Body of pancreas (tissue), 4 donors: ENCODE data around the gene ABCB10. TPM values are rescaled to one million over a fixed set of nuclear protein-coding genes. Genes with fewer than 3 reads are reported as not detected.

Experiments used
- ATAC-seq: fragments of 150-250 bp; one replicate; pipeline ENCODE4 v1.9.1; 2016
- DNase-seq, 4 donors: peaks; one replicate each; pipeline ENCODE4 v3.0.0-alpha.2; 2019
- H3K27ac ChIP-seq, 4 donors: fragments of 200-600 bp; sonication (generic); 1 replicate in 3 of 4; 2 replicates in 1 of 4; pipeline versions ENCODE4 v1.5.1 to v1.6.1; 2016 to 2019; ENCODE audit warnings: mild to moderate bottlenecking in 1 of 4, mixed read lengths in 1 of 4, moderate library complexity in 1 of 4
- H3K27me3 ChIP-seq, 2 donors: fragments of 200-600 bp; sonication (generic); one replicate each; pipeline ENCODE4 v1.6.0; 2016; ENCODE audit warnings: mild to moderate bottlenecking in 1 of 2
- H3K36me3 ChIP-seq, 2 donors: fragments of 200-600 bp; sonication (generic); replicated peaks in 1 of 2; 2 replicates each; pipeline ENCODE4 v1.5.1; 2016; ENCODE audit warnings: low read depth in 2 of 2; ENCODE audit not compliant: insufficient read depth in 1 of 2
- H3K4me1 ChIP-seq: fragments of 200-600 bp; sonication (generic); one replicate; pipeline ENCODE4 v1.6.0; 2016
- H3K4me3 ChIP-seq, 2 donors: fragments of 200-600 bp; sonication (generic); 1 replicate in 1 of 2; 2 replicates in 1 of 2; pipeline ENCODE4 v1.5.1; 2016 to 2019
- H3K9me3 ChIP-seq, 3 donors: fragments of 200-600 bp; sonication (generic); 1 replicate in 2 of 3; 2 replicates in 1 of 3; pipeline ENCODE4 v1.5.1; 2016
- POLR2A ChIP-seq, 3 donors: fragments of 450-650 bp; IDR thresholded peaks; one replicate each; pipeline ENCODE4 v1.6.1; 2016; ENCODE audit warnings: antibody characterized with exemption in 3 of 3, mild to moderate bottlenecking in 2 of 3
- WGBS, 2 donors: methylation state at CpG; one replicate each; pipeline ENCODE4 v1.1.5; 2017; 5-methylcytosine and 5-hydroxymethylcytosine counted together
- intact Hi-C: fragments of 100-400 bp; cut with DNase I; formaldehyde crosslinking; loops from one replicate; pipeline ENCODE4 v1.15.1; 2023
- total RNA-seq, 2 donors: library from RNA; depleted of rRNA; stranded (reverse); fragments of >200 nt; gene quantifications; one replicate each; pipeline ENCODE4 v1.1.0, GENCODE V29; 2016
- TF ChIP-seq, protein P1 (sequence below), 7 experiments: fragments of 450-650 bp in 4 of 7; fragments of 200-600 bp in 3 of 7; sonication (generic) in 3 of 7; IDR thresholded peaks; one replicate each; pipeline ENCODE4 v1.5.1; 2016 to 2019; ENCODE audit warnings: antibody characterized with exemption in 7 of 7

Gene ABCB10
- total RNA-seq, 2 donors from 2014 or later = 7.8 to 15.2 TPM

DNA sequence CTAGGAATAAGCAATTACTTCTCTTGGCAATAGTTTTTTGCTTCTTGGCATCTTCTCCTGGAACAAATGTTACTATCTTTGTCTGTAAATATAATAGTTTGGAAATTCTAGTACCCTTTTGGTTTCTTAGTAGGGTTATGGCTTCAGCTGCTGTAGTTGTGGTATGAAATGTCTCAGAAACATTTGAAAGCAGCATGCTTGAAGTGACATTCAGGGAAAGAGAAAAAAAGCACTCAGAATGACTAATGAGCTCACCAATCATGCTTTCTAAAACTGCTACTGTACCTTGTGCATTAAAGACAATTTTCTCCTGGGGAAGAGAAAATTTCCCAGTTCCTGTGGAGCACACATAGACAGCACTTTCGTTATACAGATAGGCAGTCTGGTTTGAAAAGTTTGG lies 71.3 kb downstream of the ABCB10 start:
- 85 to 91% methylated on average over 1 of the region's 1 CpG for WGBS, 2 donors
- Histone ChIP-seq H3K36me3 (peaks cover 4 to 43% of the 10 kb centered on the region in 2 donors), H3K27ac (no peak overlapping the region), H3K9me3 (no peaks in the 10 kb centered on the region), H3K27me3 (no peaks in the 10 kb centered on the region), H3K4me3 (no peak overlapping the region), H3K4me1 (no peaks in the 10 kb centered on the region)
- ATAC-seq = no peak
- TF ChIP-seq POLR2A (IDR thresholded peaks at IDR 0.05) = no peak
- TF ChIP-seq, protein P1, sequence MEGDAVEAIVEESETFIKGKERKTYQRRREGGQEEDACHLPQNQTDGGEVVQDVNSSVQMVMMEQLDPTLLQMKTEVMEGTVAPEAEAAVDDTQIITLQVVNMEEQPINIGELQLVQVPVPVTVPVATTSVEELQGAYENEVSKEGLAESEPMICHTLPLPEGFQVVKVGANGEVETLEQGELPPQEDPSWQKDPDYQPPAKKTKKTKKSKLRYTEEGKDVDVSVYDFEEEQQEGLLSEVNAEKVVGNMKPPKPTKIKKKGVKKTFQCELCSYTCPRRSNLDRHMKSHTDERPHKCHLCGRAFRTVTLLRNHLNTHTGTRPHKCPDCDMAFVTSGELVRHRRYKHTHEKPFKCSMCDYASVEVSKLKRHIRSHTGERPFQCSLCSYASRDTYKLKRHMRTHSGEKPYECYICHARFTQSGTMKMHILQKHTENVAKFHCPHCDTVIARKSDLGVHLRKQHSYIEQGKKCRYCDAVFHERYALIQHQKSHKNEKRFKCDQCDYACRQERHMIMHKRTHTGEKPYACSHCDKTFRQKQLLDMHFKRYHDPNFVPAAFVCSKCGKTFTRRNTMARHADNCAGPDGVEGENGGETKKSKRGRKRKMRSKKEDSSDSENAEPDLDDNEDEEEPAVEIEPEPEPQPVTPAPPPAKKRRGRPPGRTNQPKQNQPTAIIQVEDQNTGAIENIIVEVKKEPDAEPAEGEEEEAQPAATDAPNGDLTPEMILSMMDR (IDR thresholded peaks at IDR 0.05) = no peak
- DNase-seq = no peak
- intact Hi-C loops = no loop called here

DNA sequence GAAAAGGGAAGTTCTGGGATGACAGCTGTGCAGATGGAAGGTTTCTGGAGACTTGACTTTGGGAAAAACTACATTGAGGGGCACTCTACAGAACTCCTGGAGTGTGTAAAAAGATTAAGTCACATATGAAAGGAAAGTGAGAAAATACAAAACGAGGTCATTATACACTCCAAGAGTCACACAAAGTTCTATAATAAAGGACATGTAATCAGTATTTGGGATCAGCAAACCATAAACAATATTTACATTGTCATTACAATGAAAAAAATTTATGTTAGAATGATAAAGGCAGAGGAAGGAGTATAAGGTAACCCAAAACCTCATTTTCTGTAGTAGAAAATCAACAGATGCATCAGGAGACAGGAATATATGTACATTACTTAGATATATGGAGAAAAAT lies 73.2 kb downstream of the ABCB10 start:
- H3K36me3 ChIP-seq = peaks cover 0 to 41% of the 10 kb centered on the region in 2 donors
- ATAC-seq (no peak), DNase-seq (no peak)
- intact Hi-C loops = no loop called here
- no peak for TF ChIP-seq POLR2A (IDR thresholded peaks at IDR 0.05)
- TF ChIP-seq, protein P1 (IDR thresholded peaks at IDR 0.05) = no peak
- WGBS, 2 donors = 85 to 87% methylated on average over 1 of the region's 1 CpG
- no peak overlapping the region for H3K27ac ChIP-seq
- no peaks in the 10 kb centered on the region for H3K27me3 ChIP-seq
- H3K9me3 ChIP-seq = no peaks in the 10 kb centered on the region
- no peaks in the 10 kb centered on the region for H3K4me1 ChIP-seq
- no peak overlapping the region for H3K4me3 ChIP-seq

DNA sequence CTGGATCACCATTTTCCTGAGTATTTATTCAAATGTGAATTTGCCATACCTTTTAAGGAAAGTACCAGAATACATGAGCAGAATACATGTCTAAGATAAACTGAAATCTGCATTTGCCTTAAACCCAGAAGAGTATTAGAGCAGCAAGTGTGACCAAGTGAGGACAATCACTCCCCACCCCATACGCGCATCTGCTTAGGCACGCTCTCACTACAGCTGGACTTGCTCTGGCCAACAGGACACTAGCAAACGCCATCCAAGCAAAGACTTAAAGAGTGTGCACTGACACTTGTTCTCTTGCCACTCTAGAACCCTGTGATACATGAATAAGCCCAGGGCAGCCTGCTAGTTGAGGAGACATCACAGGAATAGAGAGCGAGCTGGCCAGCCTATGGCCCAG lies 76.0 kb downstream of the ABCB10 start:
- Histone ChIP-seq H3K27ac (no peak overlapping the region), H3K9me3 (no peaks in the 10 kb centered on the region)
- intact Hi-C loops = no loop called here

DNA sequence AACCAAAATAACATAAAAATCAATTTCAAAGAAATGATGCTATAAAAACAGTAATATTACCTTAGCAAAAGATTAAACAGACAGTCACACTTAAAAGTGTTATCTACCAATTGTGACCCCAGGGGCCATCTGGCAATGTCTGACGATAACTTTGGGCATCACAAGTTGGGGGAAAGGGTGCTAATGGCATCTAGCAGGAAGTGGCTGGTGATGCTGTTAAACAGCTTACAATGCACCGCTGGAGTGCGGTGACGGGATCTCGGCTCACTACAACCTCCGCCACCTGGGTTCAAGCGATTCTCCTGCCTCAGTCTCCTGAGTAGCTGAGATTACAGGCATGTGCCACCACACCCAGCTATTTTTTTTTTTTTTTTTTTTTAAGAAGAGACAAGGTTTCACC lies 78.0 kb downstream of the ABCB10 start:
- peaks cover 0 to 19% of the 10 kb centered on the region in 2 donors for H3K36me3 ChIP-seq
- ATAC-seq (no peak), DNase-seq (no peak)
- no peaks in the 10 kb centered on the region for H3K9me3 ChIP-seq
- H3K27ac ChIP-seq = no peak overlapping the region
- no peak for TF ChIP-seq POLR2A (IDR thresholded peaks at IDR 0.05)
- TF ChIP-seq, protein P1 (IDR thresholded peaks at IDR 0.05) = no peak
- no peak overlapping the region for H3K4me3 ChIP-seq
- 91 to 93% methylated on average over 7 of the region's 7 CpGs for WGBS, 2 donors
- no peaks in the 10 kb centered on the region for H3K27me3 ChIP-seq
- no peaks in the 10 kb centered on the region for H3K4me1 ChIP-seq
- intact Hi-C loops = no loop called here

More for the DNA sequence above, 76.0 kb downstream of the ABCB10 start:
- DNase-seq = no peak
- Histone ChIP-seq H3K4me1 (no peaks in the 10 kb centered on the region), H3K27me3 (no peaks in the 10 kb centered on the region), H3K36me3 (peaks cover 0 to 24% of the 10 kb centered on the region in 2 donors), H3K4me3 (no peak overlapping the region)
- no peak for TF ChIP-seq POLR2A (IDR thresholded peaks at IDR 0.05)
- TF ChIP-seq, protein P1 (IDR thresholded peaks at IDR 0.05) = no peak
- no peak for ATAC-seq
- WGBS, 2 donors = 78 to 85% methylated on average over 5 of the region's 5 CpGs

DNA sequence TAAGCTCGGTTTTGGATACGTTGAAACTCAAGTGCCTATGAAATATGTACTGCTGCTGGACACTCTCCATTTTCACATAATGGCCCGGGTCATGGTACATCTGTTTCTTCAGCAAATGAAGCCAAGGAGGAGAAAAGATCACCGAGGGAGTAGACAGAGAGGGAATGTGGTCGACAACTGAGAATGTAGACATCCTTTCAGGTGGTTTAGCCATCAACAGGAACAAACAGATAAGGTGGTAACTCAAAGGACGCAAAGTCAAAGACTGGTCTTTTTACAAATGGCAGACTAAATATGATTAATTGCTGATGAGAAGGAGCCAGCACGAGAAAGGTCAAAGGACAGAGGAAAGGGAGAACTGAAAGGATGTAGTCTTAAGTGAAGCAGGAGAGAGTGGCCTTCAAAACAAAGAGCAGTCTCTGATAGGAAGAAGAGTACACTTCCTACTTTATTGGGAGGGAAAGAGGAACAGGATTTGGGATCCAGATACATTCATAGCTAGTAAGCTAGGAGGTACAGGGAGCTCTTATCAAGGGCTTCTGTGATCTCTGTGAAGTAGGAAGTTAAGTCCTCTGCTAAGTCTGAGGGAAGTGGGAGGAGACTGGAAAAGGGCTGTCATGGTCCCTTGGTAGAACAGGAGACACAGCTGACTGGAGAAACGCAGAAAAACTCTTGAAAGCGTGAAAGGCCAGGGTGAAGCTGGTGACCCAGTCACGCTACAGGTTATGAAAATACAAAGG lies 78.7 kb downstream of the ABCB10 start:
- H3K27ac ChIP-seq = no peak overlapping the region
- intact Hi-C loops = loop anchor here (10.0 kb wide), 1 partner anchor 225 kb away; no protein-coding TSS in a partner anchor
- peaks cover 0 to 21% of the 10 kb centered on the region in 2 donors for H3K36me3 ChIP-seq
- no peaks in the 10 kb centered on the region for H3K4me1 ChIP-seq
- H3K27me3 ChIP-seq = no peaks in the 10 kb centered on the region
- WGBS, 2 donors = 63 to 68% methylated on average over 10 of the region's 10 CpGs
- H3K9me3 ChIP-seq = no peaks in the 10 kb centered on the region
- no peak overlapping the region for H3K4me3 ChIP-seq
- no peak for DNase-seq
- TF ChIP-seq, protein P1 (IDR thresholded peaks at IDR 0.05) = no peak
- no peak for TF ChIP-seq POLR2A (IDR thresholded peaks at IDR 0.05)
- ATAC-seq = no peak
